BE2C (cell line): ENCODE data around the gene ALDH16A1.

Experiments used
- DNase-seq: peaks from one replicate; pipeline ENCODE4 v3.0.0-alpha.2; 2020
- H3K27me3 ChIP-seq: fragments of 250-450 bp; sonication (Bioruptor Pico); 2 replicates; pipeline ENCODE4 v1.5.1; 2020; ENCODE audit warnings: mild to moderate bottlenecking
- H3K36me3 ChIP-seq: fragments of 250-450 bp; sonication (Bioruptor Pico); 2 replicates; pipeline ENCODE4 v1.5.1; 2020; ENCODE audit warnings: mild to moderate bottlenecking
- H3K4me1 ChIP-seq: fragments of 250-450 bp; sonication (Bioruptor Pico); 2 replicates; pipeline ENCODE4 v1.5.1; 2020
- H3K4me3 ChIP-seq: 2 replicates; pipeline ENCODE4 v1.5.1; 2011; ENCODE audit warnings: low read depth, low read length
- H3K9me3 ChIP-seq: fragments of 250-450 bp; sonication (Bioruptor Pico); 2 replicates; pipeline ENCODE4 v1.5.1; 2020
- CTCF ChIP-seq: IDR thresholded peaks from 2 replicates; pipeline ENCODE4 v1.5.1; 2012; ENCODE audit warnings: mild to moderate bottlenecking, low read depth, low read length

Gene ALDH16A1

GRCh38 chr19:49462492-49462891 is 9.5 kb downstream of the ALDH16A1 start:
- Histone ChIP-seq H3K36me3 (0 out of 2 replicates have a peak, but pooled peaks cover 3% of the 10 kb centered on the region), H3K27me3 (no peaks in the 10 kb centered on the region), H3K9me3 (no peaks in the 10 kb centered on the region), H3K4me3 (no peak overlapping the region), H3K4me1 (no peaks in the 10 kb centered on the region)
- DNase-seq, result no peak
- no peak for TF ChIP-seq CTCF

GRCh38 chr19:49463960-49464740 is 11.1 kb downstream of the ALDH16A1 start:
- no peaks in the 10 kb centered on the region for H3K4me1 ChIP-seq
- DNase-seq, result no peak
- no peak for TF ChIP-seq CTCF
- H3K9me3 ChIP-seq, result no peaks in the 10 kb centered on the region
- H3K36me3 ChIP-seq, result peaks cover 3% of the 10 kb centered on the region; the same call in 1 of the 2 replicates
- H3K4me3 ChIP-seq, result no peak overlapping the region
- no peaks in the 10 kb centered on the region for H3K27me3 ChIP-seq

- H3K9me3 ChIP-seq, result no peaks in the 10 kb centered on the region
- DNase-seq, result no peak
- H3K4me3 ChIP-seq, result no peak overlapping the region
- TF ChIP-seq CTCF, result no peak
- H3K36me3 ChIP-seq, result peaks cover 3% of the 10 kb centered on the region; the same call in 1 of the 2 replicates
- no peaks in the 10 kb centered on the region for H3K4me1 ChIP-seq
- H3K27me3 ChIP-seq, result no peaks in the 10 kb centered on the region
Measured at GRCh38 chr19:49465371-49465770, 12.3 kb downstream of the ALDH16A1 start.

- no peak for DNase-seq
- no peak overlapping the region for H3K4me3 ChIP-seq
- no peaks in the 10 kb centered on the region for H3K27me3 ChIP-seq
- no peaks in the 10 kb centered on the region for H3K4me1 ChIP-seq
- no peaks in the 10 kb centered on the region; the same call in 1 of the 2 replicates for H3K36me3 ChIP-seq
- no peaks in the 10 kb centered on the region for H3K9me3 ChIP-seq
- no peak for TF ChIP-seq CTCF
Measured at GRCh38 chr19:49468199-49468598, 15.2 kb downstream of the ALDH16A1 start.

GRCh38 chr19:49468746-49469447 is 15.9 kb downstream of the ALDH16A1 start:
- DNase-seq, result no peak
- Histone ChIP-seq H3K4me1 (no peaks in the 10 kb centered on the region), H3K27me3 (no peaks in the 10 kb centered on the region), H3K4me3 (no peak overlapping the region), H3K36me3 (no peaks in the 10 kb centered on the region; the same call in 1 of the 2 replicates), H3K9me3 (no peaks in the 10 kb centered on the region)
- no peak for TF ChIP-seq CTCF
